ENCODE measurements around the gene CNTFR. TPM values are rescaled to one million over a fixed set of nuclear protein-coding genes. Genes with fewer than 3 reads are reported as not detected.

Gene CNTFR
- total RNA-seq, 5 donors from 2014 or later (not counting 1 experiment from before 2014, with no cell fraction given) = not detected

GRCh38 chr9:34546834-34547827, 42.4 kb downstream of the CNTFR start:
- ATAC-seq (replicated peaks in 1 of 4) (peak in 2 of 4 experiments; percentile 38 to 40), DNase-seq (peak in 24 of 35 experiments; percentile 9 to 59 (median 32))
- H3K9me3 Mint-ChIP-seq = no peaks in the 10 kb centered on the region
- H3K4me3 ChIP-seq (ENCODE audit: control insufficient read depth in 1 of 2, extremely low read depth in 1 of 2, low read length in 1 of 2) = no peak overlapping the region
- POLR2A ChIA-PET = no interaction called here
- no peaks in the 10 kb centered on the region for H3K9me3 ChIP-seq
- peaks cover 0 to 30% of the 10 kb centered on the region in 2 experiments for H3K27me3 ChIP-seq (replicated peaks in 1 of 2; ENCODE audit: control insufficient read depth in 2 of 2, extremely low read depth in 1 of 2, insufficient read depth in 2 of 2, low read length in 1 of 2)
- H3K27ac ChIP-seq (ENCODE audit: low read length) = no peak overlapping the region
- H3K4me1 ChIP-seq (ENCODE audit: control insufficient read depth in 1 of 2, extremely low read depth in 1 of 2, insufficient read depth in 2 of 2, low read length in 2 of 2) = no peaks in the 10 kb centered on the region
- no peak overlapping the region for H3K4me3 Mint-ChIP-seq
- H3K27me3 Mint-ChIP-seq = peaks cover 22 to 23% of the 10 kb centered on the region in 2 donors
- no peaks in the 10 kb centered on the region for H3K36me3 ChIP-seq (ENCODE audit: control insufficient read depth in 2 of 2, extremely low read depth in 1 of 2, insufficient read depth in 1 of 2, low read length in 1 of 2)
- H3K36me3 Mint-ChIP-seq = no peaks in the 10 kb centered on the region
- WGBS (ENCODE audit: insufficient coverage) = 64% methylated on average over 11 of the region's 16 CpGs
- CTCF ChIA-PET = no interaction called here
- peaks cover 0 to 10% (median 0%) of the 10 kb centered on the region in 3 donors for H3K4me1 Mint-ChIP-seq
- no peak overlapping the region for H3K27ac Mint-ChIP-seq

GRCh38 chr9:34546102-34546833, 43.3 kb downstream of the CNTFR start:
- DNase-seq (no peak), ATAC-seq (replicated peaks in 1 of 4) (no peak)
- peaks cover 23 to 26% of the 10 kb centered on the region in 2 donors for H3K27me3 Mint-ChIP-seq
- no peak overlapping the region for H3K4me3 ChIP-seq (ENCODE audit: control insufficient read depth in 1 of 2, extremely low read depth in 1 of 2, low read length in 1 of 2)
- H3K27ac ChIP-seq (ENCODE audit: low read length) = no peak overlapping the region
- peaks cover 0 to 26% of the 10 kb centered on the region in 2 experiments for H3K27me3 ChIP-seq (replicated peaks in 1 of 2; ENCODE audit: control insufficient read depth in 2 of 2, extremely low read depth in 1 of 2, insufficient read depth in 2 of 2, low read length in 1 of 2)
- no peaks in the 10 kb centered on the region for H3K9me3 ChIP-seq
- no peaks in the 10 kb centered on the region for H3K36me3 Mint-ChIP-seq
- no peaks in the 10 kb centered on the region for H3K36me3 ChIP-seq (ENCODE audit: control insufficient read depth in 2 of 2, extremely low read depth in 1 of 2, insufficient read depth in 1 of 2, low read length in 1 of 2)
- CTCF ChIA-PET = no interaction called here
- WGBS (ENCODE audit: insufficient coverage) = 91% methylated on average over 3 of the region's 7 CpGs
- H3K4me1 Mint-ChIP-seq = peaks cover 0 to 10% (median 0%) of the 10 kb centered on the region in 3 donors
- no peaks in the 10 kb centered on the region for H3K4me1 ChIP-seq (ENCODE audit: control insufficient read depth in 1 of 2, extremely low read depth in 1 of 2, insufficient read depth in 2 of 2, low read length in 2 of 2)
- H3K4me3 Mint-ChIP-seq = no peak overlapping the region
- POLR2A ChIA-PET = no interaction called here
- H3K9me3 Mint-ChIP-seq = no peaks in the 10 kb centered on the region
- no peak overlapping the region for H3K27ac Mint-ChIP-seq

GRCh38 chr9:34545497-34545896, 44.0 kb downstream of the CNTFR start:
- Histone ChIP-seq H3K27ac (ENCODE audit: low read length) (no peak overlapping the region), H3K36me3 (ENCODE audit: control insufficient read depth in 2 of 2, extremely low read depth in 1 of 2, insufficient read depth in 1 of 2, low read length in 1 of 2) (no peaks in the 10 kb centered on the region), H3K4me3 (ENCODE audit: control insufficient read depth in 1 of 2, extremely low read depth in 1 of 2, low read length in 1 of 2) (no peak overlapping the region), H3K4me1 (ENCODE audit: control insufficient read depth in 1 of 2, extremely low read depth in 1 of 2, insufficient read depth in 2 of 2, low read length in 2 of 2) (no peaks in the 10 kb centered on the region), H3K9me3 (no peaks in the 10 kb centered on the region), H3K27me3 (replicated peaks in 1 of 2; ENCODE audit: control insufficient read depth in 2 of 2, extremely low read depth in 1 of 2, insufficient read depth in 2 of 2, low read length in 1 of 2) (peaks cover 0 to 27% of the 10 kb centered on the region in 2 experiments)
- H3K27me3 Mint-ChIP-seq = peaks cover 23 to 27% of the 10 kb centered on the region in 2 donors
- no peaks in the 10 kb centered on the region for H3K36me3 Mint-ChIP-seq
- no peaks in the 10 kb centered on the region for H3K9me3 Mint-ChIP-seq
- peaks cover 0 to 10% (median 0%) of the 10 kb centered on the region in 3 donors for H3K4me1 Mint-ChIP-seq
- no peak for ATAC-seq (replicated peaks in 1 of 4)
- H3K4me3 Mint-ChIP-seq = no peak overlapping the region
- no peak overlapping the region for H3K27ac Mint-ChIP-seq
- ChIA-PET POLR2A (no interaction called here), CTCF (no interaction called here)
- no peak for DNase-seq
- WGBS (ENCODE audit: insufficient coverage) = 77% methylated on average over 6 of the region's 6 CpGs

DNA sequence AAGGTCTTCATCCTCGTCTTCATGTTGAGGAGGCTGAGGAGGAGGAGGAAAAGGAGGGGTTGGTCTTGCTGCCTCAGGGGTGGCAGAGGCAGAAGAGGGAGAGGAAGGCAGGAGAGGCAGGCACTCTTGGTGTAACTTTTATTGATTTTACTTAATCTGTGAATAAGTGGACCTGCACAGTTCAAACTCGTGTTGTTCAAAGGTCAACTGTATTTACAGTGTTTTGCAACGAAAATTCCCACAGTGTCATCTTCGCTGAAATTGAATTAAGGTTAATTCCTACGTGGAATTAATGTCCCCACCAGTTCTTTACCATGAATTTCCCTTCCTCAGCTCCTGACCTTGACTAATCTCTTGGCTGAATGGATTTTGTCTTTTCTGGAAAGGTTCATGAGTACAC, 45.5 kb downstream of the CNTFR start:
- 58% methylated on average over 3 of the region's 5 CpGs for WGBS (ENCODE audit: insufficient coverage)
- ChIA-PET POLR2A (no interaction called here), CTCF (interaction anchor here in 1 of 2 donors (0.6 kb wide), 1 partner anchor 139 kb away, joined by 5 read pairs; no protein-coding TSS in a partner anchor)
- no peaks in the 10 kb centered on the region for H3K9me3 Mint-ChIP-seq
- no peak for ATAC-seq (replicated peaks in 1 of 4)
- H3K27me3 Mint-ChIP-seq = peaks cover 27 to 32% of the 10 kb centered on the region in 2 donors
- H3K36me3 Mint-ChIP-seq = no peaks in the 10 kb centered on the region
- H3K4me1 ChIP-seq (ENCODE audit: control insufficient read depth in 1 of 2, extremely low read depth in 1 of 2, insufficient read depth in 2 of 2, low read length in 2 of 2) = no peaks in the 10 kb centered on the region
- H3K9me3 ChIP-seq = no peaks in the 10 kb centered on the region
- peaks cover 0 to 10% (median 0%) of the 10 kb centered on the region in 3 donors for H3K4me1 Mint-ChIP-seq
- H3K27me3 ChIP-seq (replicated peaks in 1 of 2; ENCODE audit: control insufficient read depth in 2 of 2, extremely low read depth in 1 of 2, insufficient read depth in 2 of 2, low read length in 1 of 2) = peaks cover 0 to 36% of the 10 kb centered on the region in 2 experiments
- H3K4me3 ChIP-seq (ENCODE audit: control insufficient read depth in 1 of 2, extremely low read depth in 1 of 2, low read length in 1 of 2) = no peak overlapping the region
- H3K4me3 Mint-ChIP-seq = no peak overlapping the region
- H3K27ac Mint-ChIP-seq = no peak overlapping the region
- H3K27ac ChIP-seq (ENCODE audit: low read length) = no peak overlapping the region
- H3K36me3 ChIP-seq (ENCODE audit: control insufficient read depth in 2 of 2, extremely low read depth in 1 of 2, insufficient read depth in 1 of 2, low read length in 1 of 2) = no peaks in the 10 kb centered on the region
- no peak for DNase-seq

- H3K27me3 Mint-ChIP-seq = peaks cover 18 to 26% of the 10 kb centered on the region in 2 donors
- no peak overlapping the region for H3K27ac ChIP-seq (ENCODE audit: low read length)
- no peaks in the 10 kb centered on the region for H3K4me1 Mint-ChIP-seq
- POLR2A ChIA-PET = no interaction called here
- CTCF ChIA-PET = no interaction called here
- no peaks in the 10 kb centered on the region for H3K36me3 ChIP-seq (ENCODE audit: control insufficient read depth in 2 of 2, extremely low read depth in 1 of 2, insufficient read depth in 1 of 2, low read length in 1 of 2)
- no peaks in the 10 kb centered on the region for H3K4me1 ChIP-seq (ENCODE audit: control insufficient read depth in 1 of 2, extremely low read depth in 1 of 2, insufficient read depth in 2 of 2, low read length in 2 of 2)
- 52% methylated on average over 3 of the region's 7 CpGs for WGBS (ENCODE audit: insufficient coverage)
- H3K27ac Mint-ChIP-seq = no peak overlapping the region
- H3K36me3 Mint-ChIP-seq = no peaks in the 10 kb centered on the region
- H3K9me3 ChIP-seq = no peaks in the 10 kb centered on the region
- ATAC-seq (replicated peaks in 1 of 4) (no peak), DNase-seq (no peak)
- H3K4me3 Mint-ChIP-seq = no peak overlapping the region
- no peak overlapping the region for H3K4me3 ChIP-seq (ENCODE audit: control insufficient read depth in 1 of 2, extremely low read depth in 1 of 2, low read length in 1 of 2)
- H3K27me3 ChIP-seq (replicated peaks in 1 of 2; ENCODE audit: control insufficient read depth in 2 of 2, extremely low read depth in 1 of 2, insufficient read depth in 2 of 2, low read length in 1 of 2) = peaks cover 0 to 36% of the 10 kb centered on the region in 2 experiments
- H3K9me3 Mint-ChIP-seq = no peaks in the 10 kb centered on the region
Measured at GRCh38 chr9:34541540-34541939, 48.0 kb downstream of the CNTFR start.

GRCh38 chr9:34540827-34541226, 48.7 kb downstream of the CNTFR start:
- Mint-ChIP-seq H3K4me1 (no peaks in the 10 kb centered on the region), H3K9me3 (no peaks in the 10 kb centered on the region), H3K27me3 (peaks cover 17 to 27% of the 10 kb centered on the region in 2 donors), H3K4me3 (no peak overlapping the region), H3K36me3 (no peaks in the 10 kb centered on the region), H3K27ac (no peak overlapping the region)
- ATAC-seq (replicated peaks in 1 of 4) (no peak), DNase-seq (no peak)
- CTCF ChIA-PET = no interaction called here
- Histone ChIP-seq H3K4me1 (ENCODE audit: control insufficient read depth in 1 of 2, extremely low read depth in 1 of 2, insufficient read depth in 2 of 2, low read length in 2 of 2) (no peaks in the 10 kb centered on the region), H3K27ac (ENCODE audit: low read length) (no peak overlapping the region), H3K36me3 (ENCODE audit: control insufficient read depth in 2 of 2, extremely low read depth in 1 of 2, insufficient read depth in 1 of 2, low read length in 1 of 2) (no peaks in the 10 kb centered on the region), H3K27me3 (replicated peaks in 1 of 2; ENCODE audit: control insufficient read depth in 2 of 2, extremely low read depth in 1 of 2, insufficient read depth in 2 of 2, low read length in 1 of 2) (peaks cover 0 to 32% of the 10 kb centered on the region in 2 experiments), H3K4me3 (ENCODE audit: control insufficient read depth in 1 of 2, extremely low read depth in 1 of 2, low read length in 1 of 2) (no peak overlapping the region), H3K9me3 (no peaks in the 10 kb centered on the region)
- POLR2A ChIA-PET = no interaction called here
- 56% methylated on average over 1 of the region's 2 CpGs for WGBS (ENCODE audit: insufficient coverage)

Data from T-cell (primary cell).